Erythroblast (primary cell): ENCODE data around the gene HPS1.

ENCODE experiments used
- GATA1 ChIP-seq: IDR thresholded peaks from 2 replicates; pipeline ENCODE4 v1.6.1; 2011; ENCODE audit warnings: low read depth, mild to moderate bottlenecking, control low read depth, low read length, moderate library complexity
- POLR2A ChIP-seq: IDR thresholded peaks from 2 replicates; pipeline ENCODE4 v1.6.1; 2011; ENCODE audit warnings: mild to moderate bottlenecking, low read length

DNA sequence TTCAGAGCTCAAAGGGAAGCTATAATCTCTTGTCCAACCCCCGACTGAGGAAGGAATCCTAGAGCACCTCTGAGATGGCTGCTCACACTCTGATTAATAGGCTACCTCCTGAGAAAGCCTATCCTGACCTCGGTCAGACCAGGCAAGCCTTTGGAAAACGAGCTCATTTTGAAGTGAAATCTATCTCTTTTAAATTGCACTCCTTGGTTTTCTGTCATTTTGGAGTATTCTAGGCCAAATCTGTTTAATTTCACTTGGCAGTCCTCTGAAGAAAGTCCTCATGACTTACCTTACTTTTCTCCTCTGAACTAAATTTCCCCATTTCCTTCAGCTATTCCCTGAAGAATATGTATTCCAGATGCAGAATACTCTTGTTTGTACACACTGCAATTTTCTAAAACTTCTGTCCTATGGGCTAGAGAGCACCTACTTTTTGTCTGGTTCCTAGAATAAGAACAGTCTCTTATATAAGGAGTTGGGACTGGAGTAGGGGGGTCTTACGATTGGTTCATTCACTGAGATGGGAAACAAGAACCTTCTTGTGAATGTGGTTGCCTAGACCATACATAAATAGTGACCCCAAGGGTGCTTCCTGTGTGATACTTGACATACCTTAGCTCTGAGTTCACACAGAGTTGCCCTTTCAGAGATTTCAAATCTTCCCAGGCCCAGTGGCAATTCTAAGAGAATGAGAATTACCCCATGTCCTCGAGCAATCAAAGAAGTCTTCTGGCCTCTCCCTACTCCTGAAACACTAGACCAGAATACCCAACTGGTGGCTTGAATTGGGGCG, 31.9 kb upstream of the HPS1 start:
- TF ChIP-seq POLR2A = no peak
- TF ChIP-seq GATA1 = no peak
